Esophagus squamous epithelium (tissue), 4 donors: ENCODE data around the gene MINDY4.

ENCODE experiments used
- POLR2A ChIP-seq, 4 donors: fragments of 450-650 bp; IDR thresholded peaks; one replicate each; pipeline ENCODE4 v1.6.1; 2017; ENCODE audit warnings: antibody characterized with exemption in 4 of 4, mild to moderate bottlenecking in 4 of 4, moderate library complexity in 3 of 4
- TF ChIP-seq, protein P1 (sequence below), 6 experiments: fragments of 450-650 bp in 4 of 6; fragments of 200-600 bp in 2 of 6; sonication (generic) in 2 of 6; IDR thresholded peaks; one replicate each; pipeline ENCODE4 v1.5.1; 2016 to 2019; ENCODE audit warnings: antibody characterized with exemption in 6 of 6, mild to moderate bottlenecking in 4 of 6, moderate library complexity in 4 of 6

DNA sequence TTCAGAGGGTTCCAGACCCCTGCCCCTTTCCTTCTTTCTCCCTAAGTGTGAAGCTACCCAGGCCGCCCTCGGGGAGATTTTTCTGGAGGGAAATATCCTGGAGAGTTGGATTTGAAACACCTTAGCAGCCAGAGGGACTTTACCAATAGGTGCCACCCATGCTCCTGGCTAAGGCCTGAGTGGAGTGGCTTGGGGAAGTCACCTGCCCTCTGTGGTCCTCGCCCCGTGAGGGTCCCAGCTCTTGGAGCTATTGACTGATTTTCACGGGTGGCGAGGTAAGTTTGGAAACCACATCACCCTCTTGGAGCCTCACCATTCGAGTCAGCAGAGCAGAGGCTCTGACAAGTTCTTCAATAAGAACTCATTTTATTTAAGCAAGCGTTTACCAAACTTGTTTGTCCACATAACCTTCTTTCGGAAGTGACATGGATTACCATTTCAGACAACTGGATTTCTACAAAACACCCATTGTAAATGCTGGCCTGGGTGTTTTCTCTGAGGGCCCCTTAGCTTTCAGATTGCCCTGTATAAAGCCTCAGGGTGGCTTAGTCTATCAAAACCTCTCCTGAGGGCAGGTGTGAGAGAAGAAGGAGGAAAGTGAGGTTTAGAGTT is 160.8 kb downstream of the MINDY4 start:
- TF ChIP-seq, protein P1, sequence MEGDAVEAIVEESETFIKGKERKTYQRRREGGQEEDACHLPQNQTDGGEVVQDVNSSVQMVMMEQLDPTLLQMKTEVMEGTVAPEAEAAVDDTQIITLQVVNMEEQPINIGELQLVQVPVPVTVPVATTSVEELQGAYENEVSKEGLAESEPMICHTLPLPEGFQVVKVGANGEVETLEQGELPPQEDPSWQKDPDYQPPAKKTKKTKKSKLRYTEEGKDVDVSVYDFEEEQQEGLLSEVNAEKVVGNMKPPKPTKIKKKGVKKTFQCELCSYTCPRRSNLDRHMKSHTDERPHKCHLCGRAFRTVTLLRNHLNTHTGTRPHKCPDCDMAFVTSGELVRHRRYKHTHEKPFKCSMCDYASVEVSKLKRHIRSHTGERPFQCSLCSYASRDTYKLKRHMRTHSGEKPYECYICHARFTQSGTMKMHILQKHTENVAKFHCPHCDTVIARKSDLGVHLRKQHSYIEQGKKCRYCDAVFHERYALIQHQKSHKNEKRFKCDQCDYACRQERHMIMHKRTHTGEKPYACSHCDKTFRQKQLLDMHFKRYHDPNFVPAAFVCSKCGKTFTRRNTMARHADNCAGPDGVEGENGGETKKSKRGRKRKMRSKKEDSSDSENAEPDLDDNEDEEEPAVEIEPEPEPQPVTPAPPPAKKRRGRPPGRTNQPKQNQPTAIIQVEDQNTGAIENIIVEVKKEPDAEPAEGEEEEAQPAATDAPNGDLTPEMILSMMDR (IDR thresholded peaks at IDR 0.05) = no peak
- TF ChIP-seq POLR2A (IDR thresholded peaks at IDR 0.05) = no peak
